ENCODE measurements around the gene ZNRF2. TPM values are rescaled to one million over a fixed set of nuclear protein-coding genes. Genes with fewer than 3 reads are reported as not detected.

The ZNRF2 gene
- total and polyA plus RNA-seq, 10 of the 15 experiments (the other 5 are each of a cell fraction or from before 2014, with no cell fraction given): 1.2 to 20.4 (median 9.5) TPM

- ChIA-PET RAD21 (ENCODE audit: unreplicated experiment) (no interaction called here), CTCF (interaction anchor here (0.9 to 5.5 kb wide), 4 partner anchors 31 to 250 kb away, joined by 3 to 42 read pairs (median 12); no protein-coding TSS in a partner anchor), POLR2A (no interaction called here), SMC1A (ENCODE audit: uncharacterized antibody, unreplicated experiment) (interaction anchor here (2.4 to 4.0 kb wide), 3 partner anchors 137 to 250 kb away, joined by 9 to 46 read pairs (median 22); no protein-coding TSS in a partner anchor)
- BruUV-seq (replicated peaks): no TSS peak
- no peaks in the 10 kb centered on the region for H3K36me3 ChIP-seq (ENCODE audit: control insufficient read depth in 2 of 2, insufficient read depth in 2 of 2, low read length in 1 of 2)
- no peaks in the 10 kb centered on the region for H4K20me1 ChIP-seq (ENCODE audit: control insufficient read depth, insufficient read depth)
- H3K27ac ChIP-seq (ENCODE audit: control insufficient read depth, insufficient read depth): no peak overlapping the region
- DNase-seq (ENCODE audit: low read depth, low spot score) (no peak), ATAC-seq (no peak), FAIRE-seq (no peak)
- H3K4me1 ChIP-seq (ENCODE audit: control insufficient read depth, insufficient read depth, low read length): peaks cover 8% of the 10 kb centered on the region
- no peak overlapping the region for H2AFZ ChIP-seq (ENCODE audit: control insufficient read depth, low read depth, low read length)
- H3K9me3 ChIP-seq (replicated peaks; ENCODE audit: control insufficient read depth, insufficient read depth, low read length): peaks cover 3% of the 10 kb centered on the region; the same call in 1 of the 3 replicates
- TF ChIP-seq CEBPB (IDR thresholded peaks at IDR 0.05; ENCODE audit: borderline replicate concordance in 1 of 2, low read depth in 2 of 2, low read length in 2 of 2): no peak
- no peak for TF ChIP-seq NFYA (IDR thresholded peaks at IDR 0.05; ENCODE audit: borderline replicate concordance, low read depth, low read length)
- TF ChIP-seq SMC3 (IDR thresholded peaks at IDR 0.05; ENCODE audit: borderline replicate concordance, low read length): no peak
- no peak for TF ChIP-seq E2F4 (IDR thresholded peaks at IDR 0.05; ENCODE audit: low read depth, low read length)
- TF ChIP-seq PML (IDR thresholded peaks at IDR 0.05; ENCODE audit: low read length): no peak
- no peak for TF ChIP-seq NFXL1 (IDR thresholded peaks at IDR 0.05; ENCODE audit: borderline replicate concordance)
- no peak for TF ChIP-seq RELB (IDR thresholded peaks at IDR 0.05; ENCODE audit: low read depth)
- no peak for TF ChIP-seq POLR2AphosphoS5 (IDR thresholded peaks at IDR 0.05; ENCODE audit: low read length)
- no peak for TF ChIP-seq IRF5 (IDR thresholded peaks at IDR 0.05; ENCODE audit: borderline replicate concordance)
- no peak for TF ChIP-seq SREBF1 (IDR thresholded peaks at IDR 0.05; ENCODE audit: low read length)
- no peak for TF ChIP-seq YBX1 (IDR thresholded peaks at IDR 0.05)
- no peak for TF ChIP-seq USF2 (IDR thresholded peaks at IDR 0.05; ENCODE audit: borderline replicate concordance, low read depth, low read length)
- TF ChIP-seq IKZF2 (IDR thresholded peaks at IDR 0.05): no peak
- TF ChIP-seq RFX5 (IDR thresholded peaks at IDR 0.05; ENCODE audit: low read depth, low read length): no peak
- TF ChIP-seq SMAD1 (IDR thresholded peaks at IDR 0.05; ENCODE audit: low read depth, partially characterized antibody): no peak
- no peak for TF ChIP-seq CREM (IDR thresholded peaks at IDR 0.05; ENCODE audit: low read depth)
- no peak for TF ChIP-seq BRCA1 (IDR thresholded peaks at IDR 0.05; ENCODE audit: low read depth, low read length)
- TF ChIP-seq CBX3 (IDR thresholded peaks at IDR 0.05; ENCODE audit: borderline replicate concordance, low read depth): no peak
- no peak overlapping the region for H3K9ac ChIP-seq (ENCODE audit: control insufficient read depth, insufficient read depth, low read length)
- H3K4me2 ChIP-seq (ENCODE audit: control insufficient read depth, insufficient read depth): no peak overlapping the region
- intact Hi-C loops (cut with micrococcal nuclease; ENCODE audit: unreplicated experiment): loop anchor here (1.0 to 5.0 kb wide), 3 partner anchors 138 to 250 kb away; no protein-coding TSS in a partner anchor
- H3K4me3 ChIP-seq: no peak overlapping the region
- WGBS (ENCODE audit: insufficient coverage, insufficient replicate concordance, low lambda C conversion rate, missing lambda C conversion rate): 96% methylated on average over 7 of the region's 7 CpGs
- H3K27me3 ChIP-seq (replicated peaks in 1 of 2; ENCODE audit: control insufficient read depth in 2 of 2, insufficient read depth in 2 of 2, low read length in 1 of 2): no peaks in the 10 kb centered on the region
- in situ Hi-C loops (cut with MboI): loop anchor here (5.0 kb wide), 2 partner anchors 137 to 252 kb away; no protein-coding TSS in a partner anchor
- no peaks in the 10 kb centered on the region for H3K79me2 ChIP-seq (ENCODE audit: control insufficient read depth, insufficient read depth, low read length)
These were observed 129.5 kb downstream of the ZNRF2 start for GRCh38 chr7:30413864-30414263.

Data from GM12878 (cell line).